Osteocyte (in vitro differentiated cells): ENCODE measurements around the gene ARL15. TPM values are rescaled to one million over a fixed set of nuclear protein-coding genes. Genes with fewer than 3 reads are reported as not detected.

Experiments used
- DNase-seq: peaks from one replicate; pipeline ENCODE4 v3.0.0; 2021; ENCODE audit warnings: mixed read lengths; ENCODE audit not compliant: unreplicated experiment; ENCODE audit errors: extremely low spot score
- H3K27ac Mint-ChIP-seq: one replicate; pipeline ENCODE4 v1.8.0; 2021; ENCODE audit warnings: mild to moderate bottlenecking, mixed read lengths; ENCODE audit not compliant: unreplicated experiment
- H3K27me3 Mint-ChIP-seq: one replicate; pipeline ENCODE4 v1.8.0; 2021; ENCODE audit warnings: mixed read lengths; ENCODE audit not compliant: unreplicated experiment
- H3K36me3 Mint-ChIP-seq: one replicate; pipeline ENCODE4 v1.8.0; 2021; ENCODE audit warnings: mixed read lengths; ENCODE audit not compliant: unreplicated experiment
- H3K4me1 Mint-ChIP-seq: one replicate; pipeline ENCODE4 v1.8.0; 2021; ENCODE audit warnings: mixed read lengths; ENCODE audit not compliant: unreplicated experiment
- H3K4me3 Mint-ChIP-seq: one replicate; pipeline ENCODE4 v1.8.0; 2021; ENCODE audit warnings: mild to moderate bottlenecking, moderate library complexity, mixed read lengths; ENCODE audit not compliant: unreplicated experiment
- H3K9me3 Mint-ChIP-seq: one replicate; pipeline ENCODE4 v1.8.0; 2021; ENCODE audit warnings: mixed read lengths; ENCODE audit not compliant: unreplicated experiment
- CTCF ChIP-seq: fragments of 200-600 bp; sonication (generic); IDR thresholded peaks from 2 replicates; pipeline ENCODE4 v1.5.0; 2021; ENCODE audit warnings: antibody characterized with exemption, mild to moderate bottlenecking, moderate library complexity
- total RNA-seq: library from RNA; stranded (reverse); gene quantifications from 2 replicates; pipeline ENCODE4 v1.2.1, GENCODE V29; 2021

The ARL15 gene
- total RNA-seq, 1 donor from 2014 or later = 16.6 TPM

GRCh38 chr5:54091307-54092130 lies 218.9 kb downstream of the ARL15 start:
- Mint-ChIP-seq H3K4me1 (peaks cover 60% of the 10 kb centered on the region), H3K4me3 (peak overlapping the region; percentile 58), H3K9me3 (no peaks in the 10 kb centered on the region), H3K27ac (peak overlapping the region; percentile 88), H3K27me3 (no peaks in the 10 kb centered on the region), H3K36me3 (no peaks in the 10 kb centered on the region)
- no peak for DNase-seq
- TF ChIP-seq CTCF = no peak

DNA sequence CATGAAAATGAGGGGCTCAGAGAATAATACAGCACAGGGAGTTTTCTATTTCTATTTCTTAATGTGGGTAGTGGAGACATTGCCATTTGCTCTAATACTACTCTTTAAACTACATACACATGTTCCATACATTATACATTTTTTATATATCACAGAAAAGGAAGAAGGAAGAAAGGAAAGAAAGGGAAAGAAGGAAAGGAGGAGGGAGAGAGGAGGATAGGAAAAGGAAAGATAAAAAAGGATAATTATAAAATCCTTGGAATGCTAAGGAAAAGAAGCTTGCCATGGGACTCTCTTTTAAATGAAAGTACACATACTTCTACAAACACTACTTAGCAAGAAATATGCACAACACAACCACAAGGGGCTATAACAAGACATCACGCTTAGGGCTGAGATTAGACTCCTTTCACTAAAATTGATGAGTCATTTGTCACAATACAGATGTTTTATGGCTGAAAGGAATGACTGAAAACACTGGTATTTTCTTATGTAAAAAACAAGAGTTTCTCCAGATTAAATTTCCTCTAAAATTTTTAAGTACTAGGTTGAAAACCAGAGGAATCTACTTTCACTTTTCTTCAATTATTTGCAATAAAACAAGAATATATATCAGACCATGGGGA lies 219.8 kb downstream of the ARL15 start:
- H3K27me3 Mint-ChIP-seq = no peaks in the 10 kb centered on the region
- peak overlapping the region; percentile 88 for H3K27ac Mint-ChIP-seq
- H3K4me1 Mint-ChIP-seq = peaks cover 63% of the 10 kb centered on the region
- TF ChIP-seq CTCF = peak; percentile 61
- H3K4me3 Mint-ChIP-seq = peak overlapping the region; percentile 58
- no peak for DNase-seq
- no peaks in the 10 kb centered on the region for H3K9me3 Mint-ChIP-seq
- H3K36me3 Mint-ChIP-seq = no peaks in the 10 kb centered on the region

- Mint-ChIP-seq H3K27me3 (no peaks in the 10 kb centered on the region), H3K9me3 (no peaks in the 10 kb centered on the region), H3K36me3 (no peaks in the 10 kb centered on the region), H3K27ac (peak overlapping the region; percentile 94), H3K4me1 (peaks cover 63% of the 10 kb centered on the region), H3K4me3 (peak overlapping the region; percentile 52)
- no peak for TF ChIP-seq CTCF
- no peak for DNase-seq
Observed at GRCh38 chr5:54088081-54088480, 222.3 kb downstream of the ARL15 start.

DNA sequence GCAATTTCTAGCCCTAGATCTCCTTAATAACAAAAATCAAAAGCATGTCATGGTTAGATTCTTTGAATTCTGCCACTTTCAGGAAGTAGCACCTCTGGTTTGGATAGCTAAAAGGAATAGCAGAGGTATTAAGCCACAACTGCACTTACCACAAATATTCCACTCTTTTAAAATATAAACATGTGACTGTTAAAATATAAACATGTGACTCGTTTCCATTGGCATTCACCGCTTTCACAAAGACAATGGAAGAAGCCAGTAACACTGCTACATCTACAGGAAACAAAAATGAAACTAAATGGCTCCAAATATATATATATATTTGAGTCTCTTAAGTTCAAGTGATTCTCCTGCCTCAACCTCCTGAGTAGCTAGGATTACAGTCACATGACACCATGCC lies 222.9 kb downstream of the ARL15 start:
- no peaks in the 10 kb centered on the region for H3K36me3 Mint-ChIP-seq
- peak overlapping the region; percentile 52 for H3K4me3 Mint-ChIP-seq
- TF ChIP-seq CTCF = no peak
- peak overlapping the region; percentile 94 for H3K27ac Mint-ChIP-seq
- H3K9me3 Mint-ChIP-seq = no peaks in the 10 kb centered on the region
- H3K4me1 Mint-ChIP-seq = peaks cover 57% of the 10 kb centered on the region
- no peak for DNase-seq
- H3K27me3 Mint-ChIP-seq = no peaks in the 10 kb centered on the region

- Mint-ChIP-seq H3K27ac (peak overlapping the region; percentile 94), H3K4me3 (no peak overlapping the region), H3K4me1 (peaks cover 46% of the 10 kb centered on the region), H3K27me3 (no peaks in the 10 kb centered on the region), H3K36me3 (peaks cover 4% of the 10 kb centered on the region), H3K9me3 (no peaks in the 10 kb centered on the region)
- TF ChIP-seq CTCF = no peak
- DNase-seq = no peak
Observed at GRCh38 chr5:54086191-54086590, 224.2 kb downstream of the ARL15 start.
